Nephron progenitor cell (in vitro differentiated cells): ENCODE results near the gene URAD.
"Not testable (repeated sequence)": the region's sequence is repeated elsewhere in the genome, so short reads cannot be mapped to it uniquely, and the experiment has no call there.

Experiments
- DNase-seq: peaks from one replicate; pipeline ENCODE4 v3.0.0; 2021
- H3K27ac Mint-ChIP-seq: 2 replicates; pipeline ENCODE4 v1.8.0; 2021; ENCODE audit warnings: mild to moderate bottlenecking, moderate library complexity, mixed read lengths
- H3K27me3 Mint-ChIP-seq: 2 replicates; pipeline ENCODE4 v1.8.0; 2021; ENCODE audit warnings: mild to moderate bottlenecking, low read depth, mixed read lengths; ENCODE audit not compliant: poor library complexity
- H3K36me3 Mint-ChIP-seq: 2 replicates; pipeline ENCODE4 v1.8.0; 2021; ENCODE audit warnings: low read depth, mixed read lengths
- H3K4me1 Mint-ChIP-seq: 2 replicates; pipeline ENCODE4 v1.8.0; 2021; ENCODE audit warnings: mixed read lengths
- H3K4me3 Mint-ChIP-seq: 2 replicates; pipeline ENCODE4 v1.8.0; 2021; ENCODE audit warnings: mild to moderate bottlenecking, moderate library complexity, mixed read lengths
- H3K9me3 Mint-ChIP-seq: 2 replicates; pipeline ENCODE4 v1.8.0; 2021; ENCODE audit warnings: mild to moderate bottlenecking, moderate library complexity, mixed read lengths
- CTCF ChIP-seq: fragments of 200-600 bp; sonication (generic); IDR thresholded peaks from 2 replicates; pipeline ENCODE4 v1.5.0; 2021; ENCODE audit warnings: antibody characterized with exemption

URAD gene

GRCh38 chr13:27964741-27965323 is 23.7 kb downstream of the URAD start:
- H3K27me3 Mint-ChIP-seq = peaks cover 3% of the 10 kb centered on the region
- peak; percentile 32 for DNase-seq
- peak overlapping the region; percentile 97 for H3K4me3 Mint-ChIP-seq
- no peak for TF ChIP-seq CTCF
- H3K4me1 Mint-ChIP-seq = peaks cover 77% of the 10 kb centered on the region
- H3K36me3 Mint-ChIP-seq = no peaks in the 10 kb centered on the region
- H3K27ac Mint-ChIP-seq = peak overlapping the region; percentile 57
- no peaks in the 10 kb centered on the region for H3K9me3 Mint-ChIP-seq

GRCh38 chr13:27964206-27964605 is 24.3 kb downstream of the URAD start:
- H3K4me3 Mint-ChIP-seq, H3K27ac Mint-ChIP-seq, H3K9me3 Mint-ChIP-seq, H3K36me3 Mint-ChIP-seq, DNase-seq, H3K27me3 Mint-ChIP-seq: not testable (repeated sequence)
- H3K4me1 Mint-ChIP-seq = peaks cover 76% of the 10 kb centered on the region

- Mint-ChIP-seq H3K27ac (peak overlapping the region; percentile 39), H3K36me3 (no peaks in the 10 kb centered on the region), H3K27me3 (peaks cover 6% of the 10 kb centered on the region), H3K9me3 (no peaks in the 10 kb centered on the region), H3K4me3 (no peak overlapping the region), H3K4me1 (peaks cover 74% of the 10 kb centered on the region)
- no peak for DNase-seq
- no peak for TF ChIP-seq CTCF
Observed at GRCh38 chr13:27963491-27963890, 25.0 kb downstream of the URAD start.

GRCh38 chr13:27962982-27963381 is 25.5 kb downstream of the URAD start:
- no peaks in the 10 kb centered on the region for H3K36me3 Mint-ChIP-seq
- TF ChIP-seq CTCF = no peak

GRCh38 chr13:27962128-27962841 is 26.2 kb downstream of the URAD start:
- Mint-ChIP-seq H3K4me1 (peaks cover 67% of the 10 kb centered on the region), H3K36me3 (no peaks in the 10 kb centered on the region), H3K4me3 (peak overlapping the region; percentile 68), H3K27ac (peak overlapping the region; percentile 40), H3K27me3 (peaks cover 6% of the 10 kb centered on the region), H3K9me3 (no peaks in the 10 kb centered on the region)
- no peak for TF ChIP-seq CTCF
- peak; percentile 25 for DNase-seq

More at GRCh38 chr13:27962982-27963381, 25.5 kb downstream of the URAD start:
- H3K9me3 Mint-ChIP-seq = no peaks in the 10 kb centered on the region
- DNase-seq = peak; percentile 11
- H3K4me1 Mint-ChIP-seq = peaks cover 74% of the 10 kb centered on the region
- H3K27ac Mint-ChIP-seq = peak overlapping the region; percentile 39
- peaks cover 6% of the 10 kb centered on the region for H3K27me3 Mint-ChIP-seq
- peak overlapping the region; percentile 59 for H3K4me3 Mint-ChIP-seq

GRCh38 chr13:27961227-27962085 is 27.0 kb downstream of the URAD start:
- no peak for TF ChIP-seq CTCF
- H3K27me3 Mint-ChIP-seq = peaks cover 6% of the 10 kb centered on the region
- H3K36me3 Mint-ChIP-seq = no peaks in the 10 kb centered on the region
- H3K9me3 Mint-ChIP-seq = no peaks in the 10 kb centered on the region
- H3K4me3 Mint-ChIP-seq = peak overlapping the region; percentile 69
- no peak for DNase-seq
- peak overlapping the region; percentile 38 for H3K27ac Mint-ChIP-seq
- peaks cover 69% of the 10 kb centered on the region for H3K4me1 Mint-ChIP-seq
